Islet precursor cell (in vitro differentiated cells): Measurements from ENCODE around the gene IL2RA.
A peak's percentile ranks its signal among the peaks of the same experiment; 100 is the strongest.
"Not testable (repeated sequence)": the region's sequence is repeated elsewhere in the genome, so short reads cannot be mapped to it uniquely, and the experiment has no call there.

Experiments
- DNase-seq: peaks from one replicate; pipeline ENCODE4 v3.0.0-alpha.2; 2018

The IL2RA gene

GRCh38 chr10:6056411-6057135 is 5.6 kb downstream of the IL2RA start:
- peak; percentile 16 for DNase-seq

GRCh38 chr10:6055929-6056328 is 6.2 kb downstream of the IL2RA start:
- no peak for DNase-seq

- DNase-seq: no peak
Measured at GRCh38 chr10:6054884-6055283, 7.3 kb downstream of the IL2RA start.

GRCh38 chr10:6053816-6054631 is 8.1 kb downstream of the IL2RA start:
- DNase-seq: no peak

GRCh38 chr10:6053303-6053702 is 8.9 kb downstream of the IL2RA start:
- DNase-seq: no peak

- DNase-seq: no peak
Measured at GRCh38 chr10:6052247-6053221, 9.6 kb downstream of the IL2RA start.

GRCh38 chr10:6050801-6051445 is 11.2 kb downstream of the IL2RA start:
- DNase-seq: no peak

- DNase-seq: no peak
Measured at GRCh38 chr10:6049031-6049400, 13.2 kb downstream of the IL2RA start.

- DNase-seq: no peak
Measured at GRCh38 chr10:6048281-6049030, 13.7 kb downstream of the IL2RA start.

GRCh38 chr10:6047847-6048246 is 14.3 kb downstream of the IL2RA start:
- DNase-seq: no peak

- DNase-seq: no peak
Measured at GRCh38 chr10:6046773-6047611, 15.2 kb downstream of the IL2RA start.

- DNase-seq: no peak
Measured at GRCh38 chr10:6045878-6046772, 16.0 kb downstream of the IL2RA start.

- no peak for DNase-seq
Measured at GRCh38 chr10:6045314-6045848, 16.8 kb downstream of the IL2RA start.

GRCh38 chr10:6044751-6045313 is 17.3 kb downstream of the IL2RA start:
- no peak for DNase-seq

- no peak for DNase-seq
Measured at GRCh38 chr10:6044060-6044459, 18.1 kb downstream of the IL2RA start.

GRCh38 chr10:6043377-6043776 is 18.8 kb downstream of the IL2RA start:
- DNase-seq: not testable (repeated sequence)

GRCh38 chr10:6040205-6040604 is 22.0 kb downstream of the IL2RA start:
- no peak for DNase-seq

- no peak for DNase-seq
Measured at GRCh38 chr10:6039711-6040110, 22.5 kb downstream of the IL2RA start.

GRCh38 chr10:6038071-6038631 is 24.0 kb downstream of the IL2RA start:
- DNase-seq: no peak
